Gastrocnemius medialis (tissue), 4 donors: ENCODE data around the gene PDSS2. TPM values are rescaled to one million over a fixed set of nuclear protein-coding genes. Genes with fewer than 3 reads are reported as not detected.

ENCODE experiments used
- ATAC-seq, 2 donors: fragments of 150-250 bp; one replicate each; pipeline ENCODE4 v1.9.1; 2016
- DNase-seq, 2 donors: peaks; one replicate each; pipeline ENCODE4 v3.0.0-alpha.2; 2019
- H3K27ac ChIP-seq, 4 donors: fragments of 200-600 bp; sonication (generic); 1 replicate in 1 of 4; 2 replicates in 3 of 4; pipeline ENCODE4 v1.5.1; 2016 to 2018; ENCODE audit warnings: mild to moderate bottlenecking in 2 of 4, moderate library complexity in 1 of 4
- H3K27me3 ChIP-seq, 3 donors: fragments of 200-600 bp; sonication (generic) in 2 of 3; 1 replicate in 1 of 3; 2 replicates in 2 of 3; pipeline versions ENCODE4 v1.5.1 to v1.6.0; 2016 to 2019; ENCODE audit warnings: mild to moderate bottlenecking in 1 of 3, moderate library complexity in 1 of 3
- H3K36me3 ChIP-seq, 2 donors: fragments of 200-600 bp; sonication (generic) in 1 of 2; one replicate each; pipeline ENCODE4 v1.5.1; 2017 to 2018
- H3K4me1 ChIP-seq, 2 donors: fragments of 200-600 bp; sonication (generic) in 1 of 2; one replicate each; pipeline ENCODE4 v1.5.1; 2016 to 2017; ENCODE audit warnings: mild to moderate bottlenecking in 2 of 2
- H3K4me3 ChIP-seq, 4 donors: fragments of 200-600 bp; sonication (generic) in 3 of 4; 1 replicate in 1 of 4; 2 replicates in 3 of 4; pipeline ENCODE4 v1.5.1; 2016 to 2019; ENCODE audit warnings: mild to moderate bottlenecking in 2 of 4
- H3K9me3 ChIP-seq, 3 donors: fragments of 200-600 bp; sonication (generic) in 2 of 3; 1 replicate in 1 of 3; 2 replicates in 2 of 3; pipeline ENCODE4 v1.5.1; 2016 to 2019
- POLR2A ChIP-seq, 2 donors: fragments of 450-650 bp; IDR thresholded peaks; one replicate each; pipeline ENCODE4 v1.6.1; 2017; ENCODE audit warnings: antibody characterized with exemption in 2 of 2, mild to moderate bottlenecking in 2 of 2, moderate library complexity in 2 of 2
- in situ Hi-C, 4 donors: fragments of 200-750 bp; cut with MboI; loops; one replicate each; pipeline versions ENCODE4 v1.15.0 to v1.8.0; 2017; ENCODE audit warnings: low sequenced_read_pairs in 4 of 4
- intact Hi-C: fragments of 100-400 bp; cut with DNase I; formaldehyde crosslinking; loops from one replicate; pipeline ENCODE4 v1.15.1; 2023; ENCODE audit warnings: low total_unique reads
- total RNA-seq, 4 donors: library from RNA; depleted of rRNA; stranded (reverse); fragments of >200 nt; gene quantifications; one replicate each; pipeline versions ENCODE4 v1.1.0 to v1.2.3, GENCODE V29; 2016
- TF ChIP-seq, protein P1 (sequence below), 5 experiments: fragments of 450-650 bp in 3 of 5; fragments of 200-600 bp in 2 of 5; sonication (generic) in 2 of 5; IDR thresholded peaks in 4 of 5; conservative IDR thresholded peaks in 1 of 5; 1 replicate in 4 of 5; 2 replicates in 1 of 5; pipeline ENCODE4 v1.5.1; 2016 to 2019; ENCODE audit warnings: antibody characterized with exemption in 5 of 5, mild to moderate bottlenecking in 3 of 5, moderate library complexity in 3 of 5

The PDSS2 gene
- total RNA-seq, 4 donors from 2014 or later, result 6.6 to 14.3 (median 10.0) TPM

DNA sequence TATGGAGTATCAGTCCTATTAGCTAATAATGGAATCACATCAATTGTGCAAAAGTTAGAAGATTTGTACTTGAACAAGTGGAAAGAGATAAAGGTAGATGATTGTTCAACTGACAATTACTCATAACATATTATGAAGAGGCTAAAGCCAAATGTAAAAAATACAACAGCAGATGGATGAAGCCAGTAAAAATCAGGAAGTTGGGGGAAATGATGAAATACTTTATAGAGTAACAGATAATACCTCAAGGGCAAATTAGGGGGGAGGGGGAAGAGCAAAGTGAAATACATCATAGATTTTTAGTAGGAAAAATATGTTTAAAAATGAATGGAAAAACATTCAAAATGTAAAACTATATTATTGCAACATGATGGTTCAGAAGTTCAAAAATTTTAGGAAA, 114.0 kb downstream of the PDSS2 start:
- H3K27ac ChIP-seq, result no peak overlapping the region
- TF ChIP-seq POLR2A (IDR thresholded peaks at IDR 0.05), result no peak
- TF ChIP-seq, protein P1, sequence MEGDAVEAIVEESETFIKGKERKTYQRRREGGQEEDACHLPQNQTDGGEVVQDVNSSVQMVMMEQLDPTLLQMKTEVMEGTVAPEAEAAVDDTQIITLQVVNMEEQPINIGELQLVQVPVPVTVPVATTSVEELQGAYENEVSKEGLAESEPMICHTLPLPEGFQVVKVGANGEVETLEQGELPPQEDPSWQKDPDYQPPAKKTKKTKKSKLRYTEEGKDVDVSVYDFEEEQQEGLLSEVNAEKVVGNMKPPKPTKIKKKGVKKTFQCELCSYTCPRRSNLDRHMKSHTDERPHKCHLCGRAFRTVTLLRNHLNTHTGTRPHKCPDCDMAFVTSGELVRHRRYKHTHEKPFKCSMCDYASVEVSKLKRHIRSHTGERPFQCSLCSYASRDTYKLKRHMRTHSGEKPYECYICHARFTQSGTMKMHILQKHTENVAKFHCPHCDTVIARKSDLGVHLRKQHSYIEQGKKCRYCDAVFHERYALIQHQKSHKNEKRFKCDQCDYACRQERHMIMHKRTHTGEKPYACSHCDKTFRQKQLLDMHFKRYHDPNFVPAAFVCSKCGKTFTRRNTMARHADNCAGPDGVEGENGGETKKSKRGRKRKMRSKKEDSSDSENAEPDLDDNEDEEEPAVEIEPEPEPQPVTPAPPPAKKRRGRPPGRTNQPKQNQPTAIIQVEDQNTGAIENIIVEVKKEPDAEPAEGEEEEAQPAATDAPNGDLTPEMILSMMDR (IDR thresholded peaks at IDR 0.05 in 4 of 5, conservative IDR thresholded peaks at IDR 0.05 in 1 of 5), result no peak
- H3K4me3 ChIP-seq, result no peak overlapping the region
- intact Hi-C loops, result no loop called here
- H3K9me3 ChIP-seq, result no peaks in the 10 kb centered on the region
- DNase-seq (no peak), ATAC-seq (no peak)
- H3K27me3 ChIP-seq, result no peaks in the 10 kb centered on the region
- no peaks in the 10 kb centered on the region for H3K36me3 ChIP-seq
- H3K4me1 ChIP-seq, result no peaks in the 10 kb centered on the region
- in situ Hi-C loops, result no loop called here

DNA sequence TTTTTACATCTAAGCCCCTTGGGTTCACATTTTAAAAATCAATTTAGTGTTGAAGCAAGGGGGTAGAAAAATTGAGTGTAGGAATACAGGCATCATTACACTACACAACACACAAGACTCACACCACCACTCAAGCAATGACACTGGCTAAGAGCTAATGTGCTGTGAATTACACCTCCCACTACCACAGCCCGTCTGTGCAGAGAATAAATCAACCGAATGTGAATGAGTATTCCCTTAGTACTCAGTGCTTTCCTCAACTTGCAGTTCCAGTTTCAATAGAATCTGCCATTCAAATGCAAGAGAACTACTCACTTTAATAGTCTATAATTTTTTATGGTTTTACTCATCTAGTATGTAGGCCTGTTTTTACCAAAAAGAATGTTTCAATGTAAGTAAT, 114.4 kb downstream of the PDSS2 start:
- H3K27ac ChIP-seq, result no peak overlapping the region
- H3K36me3 ChIP-seq, result no peaks in the 10 kb centered on the region
- H3K4me3 ChIP-seq, result no peak overlapping the region
- ATAC-seq, result no peak
- in situ Hi-C loops (no loop called here), intact Hi-C loops (no loop called here)
- no peaks in the 10 kb centered on the region for H3K27me3 ChIP-seq
- TF ChIP-seq, protein P1 (IDR thresholded peaks at IDR 0.05 in 4 of 5, conservative IDR thresholded peaks at IDR 0.05 in 1 of 5), result no peak
- no peak for TF ChIP-seq POLR2A (IDR thresholded peaks at IDR 0.05)
- no peaks in the 10 kb centered on the region for H3K4me1 ChIP-seq
- DNase-seq, result no peak
- H3K9me3 ChIP-seq, result no peaks in the 10 kb centered on the region

DNA sequence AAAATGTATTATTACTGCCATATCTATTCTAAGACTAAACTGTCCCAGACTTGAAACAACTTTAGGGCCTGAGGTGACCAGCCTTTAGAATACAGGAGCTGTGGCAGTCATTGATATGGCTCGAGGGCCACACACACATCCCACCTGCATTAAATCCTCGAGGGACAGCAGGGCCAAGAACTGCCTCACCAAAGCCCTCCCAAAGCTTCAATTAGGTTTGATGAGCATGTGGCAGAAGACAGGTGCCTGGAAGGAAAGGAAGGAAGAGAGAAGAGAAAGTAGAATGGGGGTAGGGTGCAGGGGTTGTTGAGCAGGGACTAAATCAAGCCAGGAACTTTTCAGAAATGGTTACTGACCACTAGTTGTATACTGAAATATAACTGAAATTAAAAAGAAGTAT, 115.0 kb downstream of the PDSS2 start:
- in situ Hi-C loops (no loop called here), intact Hi-C loops (no loop called here)
- H3K27ac ChIP-seq, result no peak overlapping the region
- ATAC-seq, result no peak
- no peak for TF ChIP-seq POLR2A (IDR thresholded peaks at IDR 0.05)
- TF ChIP-seq, protein P1 (IDR thresholded peaks at IDR 0.05 in 4 of 5, conservative IDR thresholded peaks at IDR 0.05 in 1 of 5), result no peak
- H3K9me3 ChIP-seq, result no peaks in the 10 kb centered on the region
- no peaks in the 10 kb centered on the region for H3K27me3 ChIP-seq
- H3K4me3 ChIP-seq, result no peak overlapping the region
- H3K36me3 ChIP-seq, result no peaks in the 10 kb centered on the region
- no peaks in the 10 kb centered on the region for H3K4me1 ChIP-seq
- DNase-seq, result no peak

DNA sequence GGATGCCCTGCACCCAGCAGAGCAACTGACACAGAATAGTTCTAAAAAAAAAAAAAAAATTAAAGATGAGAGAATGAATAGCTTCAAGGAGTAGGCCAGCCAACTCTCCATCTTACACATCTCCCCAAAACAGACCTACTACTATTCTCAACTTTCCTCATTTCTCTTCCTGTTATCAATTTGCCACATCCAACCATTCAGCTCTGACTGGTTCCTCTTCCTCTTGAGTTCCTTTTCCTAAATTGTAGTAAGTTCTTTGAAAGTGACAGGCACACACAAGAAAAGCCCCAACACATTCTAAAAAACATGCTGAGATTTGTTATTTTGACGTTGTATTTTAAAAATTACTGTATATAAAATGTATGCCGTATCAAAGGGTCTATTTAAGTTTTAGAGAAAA, 117.2 kb downstream of the PDSS2 start:
- no peak overlapping the region for H3K27ac ChIP-seq
- H3K27me3 ChIP-seq, result no peaks in the 10 kb centered on the region
- DNase-seq (no peak), ATAC-seq (no peak)
- no peak for TF ChIP-seq POLR2A (IDR thresholded peaks at IDR 0.05)
- TF ChIP-seq, protein P1 (IDR thresholded peaks at IDR 0.05 in 4 of 5, conservative IDR thresholded peaks at IDR 0.05 in 1 of 5), result no peak
- intact Hi-C loops (no loop called here), in situ Hi-C loops (no loop called here)
- H3K9me3 ChIP-seq, result no peaks in the 10 kb centered on the region
- H3K36me3 ChIP-seq, result no peaks in the 10 kb centered on the region
- H3K4me1 ChIP-seq, result no peaks in the 10 kb centered on the region
- H3K4me3 ChIP-seq, result no peak overlapping the region

DNA sequence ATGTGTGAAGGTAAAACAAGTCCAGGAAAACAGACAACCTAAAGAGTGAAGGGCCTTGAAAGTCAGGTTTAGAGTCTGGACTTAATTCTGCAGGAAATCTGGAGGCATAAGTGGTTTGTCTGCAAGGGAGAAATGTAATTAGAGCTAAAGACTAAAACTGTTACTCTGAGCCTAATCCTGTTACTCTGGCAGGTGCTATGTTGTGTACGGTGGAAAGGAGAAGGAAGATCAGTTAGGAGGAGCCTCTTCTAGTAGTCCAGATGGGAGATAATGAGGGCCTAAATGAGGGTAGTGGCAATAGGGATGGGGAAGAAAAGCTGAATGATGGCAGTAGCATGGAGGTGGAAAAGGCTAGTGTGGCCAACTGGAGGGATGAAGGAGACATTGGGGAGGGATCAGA, 118.5 kb downstream of the PDSS2 start:
- DNase-seq, result no peak
- intact Hi-C loops, result no loop called here
- Histone ChIP-seq H3K36me3 (no peaks in the 10 kb centered on the region), H3K4me1 (no peaks in the 10 kb centered on the region), H3K27me3 (no peaks in the 10 kb centered on the region), H3K27ac (no peak overlapping the region), H3K4me3 (no peak overlapping the region), H3K9me3 (no peaks in the 10 kb centered on the region)
- ATAC-seq, result no peak
- no peak for TF ChIP-seq POLR2A (IDR thresholded peaks at IDR 0.05)
- TF ChIP-seq, protein P1 (IDR thresholded peaks at IDR 0.05 in 4 of 5, conservative IDR thresholded peaks at IDR 0.05 in 1 of 5), result no peak
- in situ Hi-C loops, result no loop called here
